HG02610 (cell line): ENCODE results near the gene TAF11L13.
"Not testable (repeated sequence)": the region's sequence is repeated elsewhere in the genome, so short reads cannot be mapped to it uniquely, and the experiment has no call there.

ENCODE experiments used
- ATAC-seq: cut with Tn5 transposase; IDR thresholded peaks from one replicate; pipeline ENCODE4 v1.9.1; 2021; ENCODE audit warnings: mild to moderate bottlenecking, moderate library complexity; ENCODE audit not compliant: unreplicated experiment

TAF11L13 gene

DNA sequence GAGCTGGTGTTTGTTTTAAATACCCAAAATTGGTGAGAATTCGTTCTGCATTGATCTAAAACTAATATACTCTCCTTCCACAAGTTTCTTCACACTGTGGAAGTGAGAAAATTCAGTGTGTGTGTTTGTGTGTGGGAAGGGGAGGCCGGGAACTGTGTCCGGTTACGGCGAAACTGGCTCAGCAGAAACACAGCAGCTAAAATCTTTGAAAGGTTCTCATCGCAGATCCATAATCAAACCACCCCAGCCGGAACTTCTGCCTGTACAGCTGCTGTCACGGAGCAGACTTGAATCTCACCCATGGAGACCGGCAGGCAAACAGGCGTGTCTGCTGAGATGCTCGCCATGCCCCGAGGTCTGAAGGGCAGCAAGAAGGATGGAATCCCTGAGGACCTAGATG, at the start of gene TAF11L13:
TAF11L13 (plus strand) TSS at position 301 of the 400 bp plus-strand sequence.
- not testable (repeated sequence) for ATAC-seq

GRCh38 chr5:17585658-17586057, 46.2 kb upstream of the TAF11L13 start, which contains the start of gene TAF11L7:
TSS of gene TAF11L7 (minus strand) at chr5:17585758.
- ATAC-seq: not testable (repeated sequence)

- ATAC-seq: not testable (repeated sequence)
Measured at GRCh38 chr5:17590860-17591259, 41.0 kb upstream of the TAF11L13 start, which contains the start of gene TAF11L8. TSS of gene TAF11L8 (minus strand) at chr5:17590960.

GRCh38 chr5:17594255-17594654, 37.6 kb upstream of the TAF11L13 start, which contains the start of gene TAF11L9:
TSS of gene TAF11L9 (minus strand) at chr5:17594394.
- ATAC-seq: not testable (repeated sequence)

GRCh38 chr5:17597728-17598127, 34.2 kb upstream of the TAF11L13 start, which contains the start of gene TAF11L10:
TSS of gene TAF11L10 (minus strand) at chr5:17597828.
- ATAC-seq: not testable (repeated sequence)

DNA sequence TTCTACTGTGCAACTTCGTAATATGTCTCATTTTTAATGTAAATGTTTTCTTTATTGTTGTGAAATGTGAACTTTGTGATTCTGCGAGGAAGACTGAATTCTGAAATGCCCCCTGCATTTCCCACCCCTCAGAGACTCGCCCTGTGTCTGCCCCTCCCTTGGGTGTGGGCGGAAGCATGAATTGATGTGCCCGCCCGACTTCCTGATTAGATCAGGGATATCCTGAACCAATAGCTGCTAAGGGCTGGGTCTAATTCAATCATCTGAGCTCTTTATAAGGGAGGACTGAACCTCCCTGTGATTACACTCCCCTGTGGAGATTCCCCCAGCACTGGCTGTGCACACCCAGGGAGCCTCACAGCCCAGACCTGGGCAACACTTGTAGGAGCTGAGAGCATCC, 28.0 kb upstream of the TAF11L13 start, which contains the start of gene TAF11L11:
TAF11L11 (plus strand) TSS at position 304 of the 400 bp plus-strand sequence.
- ATAC-seq: not testable (repeated sequence)

- ATAC-seq: no peak
Measured at GRCh38 chr5:17604951-17605350, 26.9 kb upstream of the TAF11L13 start.

- ATAC-seq: not testable (repeated sequence)
Measured at GRCh38 chr5:17607461-17607860, 24.4 kb upstream of the TAF11L13 start.

DNA sequence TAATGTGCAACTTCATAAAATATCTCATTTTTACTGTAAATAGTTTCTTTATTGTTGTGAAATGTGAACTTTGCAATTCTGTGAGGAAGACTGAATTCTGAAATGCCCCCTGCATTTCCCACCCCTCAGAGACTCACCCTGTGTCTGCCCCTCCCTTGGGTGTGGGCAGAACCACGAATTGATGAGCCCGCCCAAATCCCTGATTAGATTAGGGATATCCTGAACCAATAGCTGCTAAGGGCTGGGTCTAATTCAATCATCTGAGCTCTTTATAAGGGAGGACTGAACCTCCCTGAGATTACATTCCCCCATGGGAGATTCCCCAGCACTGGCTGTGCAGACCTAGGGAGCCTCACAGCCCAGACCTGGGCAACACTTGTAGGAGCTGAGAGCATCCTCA, 21.8 kb upstream of the TAF11L13 start, which contains the start of gene TAF11L12:
TAF11L12 (plus strand) TSS at position 301 of the 400 bp plus-strand sequence.
- not testable (repeated sequence) for ATAC-seq

DNA sequence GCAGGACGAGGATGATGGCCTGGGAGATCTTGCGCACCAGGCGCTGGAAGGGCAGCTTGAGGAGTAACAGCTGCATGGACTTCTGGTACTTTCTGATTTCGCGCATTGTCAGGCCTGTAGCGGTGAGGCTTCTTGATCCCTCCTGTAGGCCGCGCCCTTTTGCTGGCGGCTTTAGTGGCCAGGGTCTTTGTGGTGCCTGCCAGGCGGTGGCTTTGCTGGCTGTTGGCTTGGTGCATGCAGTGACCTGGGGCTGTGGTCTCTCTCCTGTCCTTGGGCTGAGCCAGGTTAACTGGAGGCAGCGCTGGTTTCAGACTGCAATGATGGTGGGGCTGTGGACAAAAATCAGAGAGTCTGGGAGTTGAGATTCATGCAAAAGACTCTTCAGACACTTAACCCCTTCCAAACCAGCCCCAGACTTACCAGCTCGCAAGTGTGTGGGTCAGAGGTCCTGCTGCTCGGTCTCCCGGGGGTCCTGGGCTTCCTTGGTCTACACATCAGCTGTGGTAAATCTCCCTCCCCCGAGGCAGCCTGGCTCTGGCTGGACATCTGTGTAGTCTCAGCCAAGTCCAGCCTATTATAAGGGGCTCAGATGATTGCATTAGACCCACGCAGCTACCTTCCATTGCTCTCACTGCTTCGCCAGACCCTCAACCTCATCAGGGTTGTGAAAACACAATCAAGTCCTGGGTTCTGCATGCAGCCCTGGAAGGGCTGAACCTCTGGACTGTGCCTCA, 16.8 kb upstream of the TAF11L13 start:
- ATAC-seq: no peak

- no peak for ATAC-seq
Measured at GRCh38 chr5:17619354-17619753, 12.5 kb upstream of the TAF11L13 start.

GRCh38 chr5:17620627-17621026, 11.3 kb upstream of the TAF11L13 start:
- ATAC-seq: no peak

DNA sequence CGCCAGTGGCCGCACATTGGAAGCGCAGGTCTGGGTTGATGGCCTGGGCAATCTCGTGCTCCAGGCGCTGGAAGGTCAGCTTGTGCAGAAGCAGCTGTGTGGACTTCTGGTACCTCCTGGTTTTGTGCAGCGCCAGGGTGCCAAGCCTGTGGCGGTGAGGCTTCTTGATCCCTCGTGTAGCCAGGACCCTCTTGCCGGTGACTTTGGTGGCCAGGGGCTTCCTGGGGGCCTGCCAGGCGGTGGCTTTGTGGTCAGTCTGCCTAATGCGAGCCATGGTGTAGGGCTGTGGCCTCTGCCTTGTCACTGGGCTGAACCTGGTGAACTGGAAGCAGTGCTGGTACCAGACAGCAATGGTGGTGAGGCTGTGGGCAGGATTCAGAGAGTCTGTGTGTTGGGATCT, 6.2 kb upstream of the TAF11L13 start:
- ATAC-seq: no peak

DNA sequence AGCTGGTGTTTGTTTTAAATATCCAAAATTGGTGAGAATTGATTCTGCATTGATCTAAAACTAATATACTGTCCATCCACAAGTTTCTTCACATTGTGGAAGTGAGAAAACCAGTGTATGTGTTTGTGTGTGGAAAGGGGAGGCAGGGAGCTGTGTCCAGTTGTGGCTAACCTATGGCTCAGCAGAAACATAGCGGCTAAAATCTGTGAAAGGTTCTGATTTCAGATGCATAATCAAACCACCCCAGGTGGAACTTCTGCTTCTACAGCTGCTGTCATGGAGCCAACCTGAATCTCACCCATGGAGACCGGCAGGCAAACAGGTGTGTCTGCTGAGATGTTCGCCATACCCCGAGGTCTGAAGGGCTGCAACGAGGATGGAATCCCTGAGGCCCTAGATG, 2.3 kb downstream of the TAF11L13 start, which contains the start of gene TAF11L14:
TAF11L14 (plus strand) TSS at position 301 of the 400 bp plus-strand sequence.
- no peak for ATAC-seq

- not testable (repeated sequence) for ATAC-seq
Measured at GRCh38 chr5:17649232-17649631, 17.3 kb downstream of the TAF11L13 start.

- ATAC-seq: not testable (repeated sequence)
Measured at GRCh38 chr5:17655201-17655759, 23.4 kb downstream of the TAF11L13 start.

GRCh38 chr5:17655921-17656320, 24.0 kb downstream of the TAF11L13 start:
- ATAC-seq: no peak

DNA sequence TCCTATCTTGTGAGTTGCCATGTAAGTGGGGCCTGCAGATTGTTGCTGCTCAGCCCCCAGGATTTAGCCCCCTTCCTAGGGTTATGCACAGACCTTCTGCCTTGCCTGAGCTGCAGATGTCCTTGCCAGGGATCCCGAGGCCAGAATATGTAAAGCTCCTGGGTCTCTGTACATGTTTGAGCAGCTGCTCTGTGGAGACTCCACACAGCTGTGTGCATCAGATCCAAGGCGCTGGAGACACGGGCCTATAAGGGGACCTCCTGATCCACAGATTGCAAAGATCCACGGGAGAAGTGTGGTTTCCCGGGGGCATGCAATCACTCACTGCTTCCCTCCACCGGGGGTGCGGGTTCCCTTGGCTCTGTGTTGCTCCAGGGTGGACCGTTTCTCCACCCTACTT, 31.3 kb downstream of the TAF11L13 start:
- ATAC-seq: no peak

DNA sequence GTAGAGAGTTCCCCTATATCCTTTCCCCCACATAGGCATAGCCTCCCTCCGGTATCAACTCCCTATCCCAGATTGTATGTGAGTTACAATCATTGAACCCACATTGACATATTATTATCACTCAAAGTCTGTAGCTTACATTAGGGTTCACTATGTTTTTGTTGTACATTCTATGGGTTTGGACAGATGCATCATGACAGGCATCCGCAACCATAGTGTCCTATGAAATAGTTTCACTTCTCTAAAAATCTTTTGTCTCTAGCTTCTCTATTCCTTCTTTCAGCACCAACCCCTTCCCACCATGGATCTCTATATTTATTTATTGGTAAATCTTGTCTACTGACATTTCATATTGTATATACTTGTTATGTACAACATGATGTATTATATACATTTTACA, 33.9 kb downstream of the TAF11L13 start:
- ATAC-seq: no peak

DNA sequence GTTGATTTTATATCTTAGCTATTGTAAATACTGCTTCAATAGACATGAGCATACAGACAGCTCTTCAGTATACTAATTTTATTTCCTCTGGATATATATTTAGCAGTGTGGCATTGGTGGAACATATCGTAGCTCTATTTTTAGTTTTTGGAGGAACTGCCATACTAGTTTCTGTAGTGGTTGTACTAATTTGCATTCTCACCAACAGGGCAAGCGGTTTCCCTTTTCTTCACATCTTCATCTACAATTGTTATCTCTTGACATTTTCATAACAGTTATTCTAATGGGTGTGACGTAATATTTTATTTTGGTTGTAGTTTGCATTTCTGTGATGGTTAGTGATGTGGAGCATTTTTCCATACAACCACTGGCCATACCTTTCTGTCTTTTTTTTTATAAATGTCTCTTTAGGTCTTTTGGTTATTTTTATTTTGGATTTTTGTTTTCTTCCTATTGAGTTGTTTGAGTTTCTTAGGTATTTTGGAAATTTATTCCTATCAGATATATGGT, 34.9 kb downstream of the TAF11L13 start:
- ATAC-seq: no peak

GRCh38 chr5:17670353-17670752, 38.5 kb downstream of the TAF11L13 start:
- no peak for ATAC-seq
